ENCODE measurements around the gene PTPRG.

DNA sequence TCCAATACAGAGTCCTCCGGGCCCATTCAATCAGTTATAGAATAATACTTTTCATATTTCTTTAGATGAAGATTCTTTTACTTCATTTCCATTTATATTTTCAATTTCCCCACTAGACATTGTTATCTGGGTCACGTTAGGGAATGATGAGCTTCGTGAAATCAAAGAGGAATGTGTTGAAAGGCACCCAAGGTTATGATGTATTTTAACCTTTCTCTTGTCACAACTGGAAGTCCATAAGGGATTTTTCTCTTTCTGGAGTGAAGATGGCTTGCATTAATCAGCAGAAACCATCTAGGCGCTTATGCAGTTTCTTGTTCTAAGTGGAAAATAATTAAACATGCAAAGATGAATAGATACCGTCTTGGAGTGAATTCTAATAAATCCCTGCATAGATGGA, 631.5 kb downstream of the PTPRG start:
- no peak for TF ChIP-seq POLR2A (IDR thresholded peaks at IDR 0.05; ENCODE audit: low read length)
- no peak for TF ChIP-seq GATA1 (IDR thresholded peaks at IDR 0.05; ENCODE audit: low read depth, low read length)
